Erythroblast (primary cell): ENCODE results near the gene PWWP2A.
A peak's percentile ranks its signal among the peaks of the same experiment; 100 is the strongest.
"Not testable (repeated sequence)": the region's sequence is repeated elsewhere in the genome, so short reads cannot be mapped to it uniquely, and the experiment has no call there.

Source experiments
- DNase-seq, 2 experiments: peaks; one replicate each; lab custom pipeline; 2025; lab: John Stamatoyannopoulos, UW
- GATA1 ChIP-seq: IDR thresholded peaks from 2 replicates; pipeline ENCODE4 v1.6.1; 2011; ENCODE audit warnings: low read depth, mild to moderate bottlenecking, control low read depth, low read length, moderate library complexity
- POLR2A ChIP-seq: IDR thresholded peaks from 2 replicates; pipeline ENCODE4 v1.6.1; 2011; ENCODE audit warnings: mild to moderate bottlenecking, low read length

Gene PWWP2A, protein sequence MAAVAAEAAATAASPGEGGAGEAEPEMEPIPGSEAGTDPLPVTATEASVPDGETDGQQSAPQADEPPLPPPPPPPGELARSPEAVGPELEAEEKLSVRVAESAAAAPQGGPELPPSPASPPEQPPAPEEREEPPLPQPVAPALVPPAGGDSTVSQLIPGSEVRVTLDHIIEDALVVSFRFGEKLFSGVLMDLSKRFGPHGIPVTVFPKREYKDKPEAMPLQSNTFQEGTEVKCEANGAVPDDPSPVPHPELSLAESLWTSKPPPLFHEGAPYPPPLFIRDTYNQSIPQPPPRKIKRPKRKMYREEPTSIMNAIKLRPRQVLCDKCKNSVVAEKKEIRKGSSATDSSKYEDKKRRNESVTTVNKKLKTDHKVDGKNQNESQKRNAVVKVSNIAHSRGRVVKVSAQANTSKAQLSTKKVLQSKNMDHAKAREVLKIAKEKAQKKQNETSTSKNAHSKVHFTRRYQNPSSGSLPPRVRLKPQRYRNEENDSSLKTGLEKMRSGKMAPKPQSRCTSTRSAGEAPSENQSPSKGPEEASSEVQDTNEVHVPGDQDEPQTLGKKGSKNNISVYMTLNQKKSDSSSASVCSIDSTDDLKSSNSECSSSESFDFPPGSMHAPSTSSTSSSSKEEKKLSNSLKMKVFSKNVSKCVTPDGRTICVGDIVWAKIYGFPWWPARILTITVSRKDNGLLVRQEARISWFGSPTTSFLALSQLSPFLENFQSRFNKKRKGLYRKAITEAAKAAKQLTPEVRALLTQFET

GRCh38 chr5:160119142-160119904 lies at the start of gene PWWP2A:
TSS of gene PWWP2A (minus strand) at chr5:160119450. CDS start at chr5:160119388, 62 bp downstream.
- TF ChIP-seq POLR2A (peak; percentile 88), GATA1 (no peak)
- DNase-seq: peak; percentile 100

DNA sequence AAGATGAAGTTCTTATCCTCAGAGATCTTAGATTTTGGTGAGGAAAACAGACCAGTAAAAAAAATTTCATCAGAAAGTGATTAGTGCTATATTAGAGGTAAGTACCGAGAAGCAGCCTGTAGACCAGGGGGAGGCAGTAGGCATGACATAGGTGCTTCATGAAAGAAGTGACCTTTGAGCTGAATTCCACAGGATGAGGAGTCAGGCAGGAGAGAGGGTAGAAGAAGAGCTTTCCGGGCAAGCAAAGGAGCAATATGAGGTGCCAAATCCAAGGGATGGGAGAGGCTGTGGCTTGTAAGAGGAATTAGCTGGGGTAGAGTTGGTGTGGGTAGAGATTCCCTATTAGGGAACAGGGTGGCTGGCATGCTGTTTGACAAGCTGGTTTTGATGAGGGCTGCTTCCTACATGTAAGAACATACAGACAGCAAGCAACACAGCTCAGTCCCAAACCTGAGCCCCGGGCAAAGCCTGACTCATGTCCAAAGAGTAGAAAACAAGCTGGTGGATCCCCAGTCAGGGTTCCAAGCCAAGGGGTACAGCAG lies 48.4 kb upstream of the PWWP2A start:
- DNase-seq: no peak
- TF ChIP-seq POLR2A: no peak
- TF ChIP-seq GATA1: no peak

DNA sequence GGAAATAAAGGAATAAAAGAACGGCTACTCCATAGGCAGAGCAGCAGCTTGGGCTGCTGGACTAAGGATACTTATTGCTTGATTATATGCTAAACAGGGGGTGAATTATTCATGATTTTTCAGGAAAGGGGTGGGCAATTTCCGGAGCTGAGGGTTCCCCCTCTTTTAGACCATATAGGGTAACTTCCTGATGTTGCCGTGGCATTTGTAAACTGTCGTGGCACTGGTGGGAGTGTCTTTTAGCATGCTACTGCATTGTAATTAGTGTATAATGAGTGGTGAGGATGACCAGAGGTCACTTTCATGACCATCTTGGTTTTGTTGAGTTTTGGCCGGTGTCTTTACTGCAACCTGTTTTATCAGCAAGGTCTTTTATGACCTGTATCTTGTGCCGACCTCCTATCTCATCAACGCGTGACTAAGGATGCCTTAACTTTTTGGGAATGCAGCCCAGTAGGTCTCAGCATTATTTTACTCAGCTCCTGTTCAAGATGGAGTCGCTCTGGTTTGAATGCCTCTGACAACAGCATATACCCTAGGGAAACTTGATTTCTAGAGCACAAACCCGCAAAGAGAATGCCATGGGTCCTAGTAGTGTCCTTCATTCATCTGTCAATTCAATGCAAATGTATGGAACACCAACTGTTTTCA lies 47.8 kb upstream of the PWWP2A start:
- no peak for DNase-seq
- TF ChIP-seq GATA1: no peak
- TF ChIP-seq POLR2A: no peak

DNA sequence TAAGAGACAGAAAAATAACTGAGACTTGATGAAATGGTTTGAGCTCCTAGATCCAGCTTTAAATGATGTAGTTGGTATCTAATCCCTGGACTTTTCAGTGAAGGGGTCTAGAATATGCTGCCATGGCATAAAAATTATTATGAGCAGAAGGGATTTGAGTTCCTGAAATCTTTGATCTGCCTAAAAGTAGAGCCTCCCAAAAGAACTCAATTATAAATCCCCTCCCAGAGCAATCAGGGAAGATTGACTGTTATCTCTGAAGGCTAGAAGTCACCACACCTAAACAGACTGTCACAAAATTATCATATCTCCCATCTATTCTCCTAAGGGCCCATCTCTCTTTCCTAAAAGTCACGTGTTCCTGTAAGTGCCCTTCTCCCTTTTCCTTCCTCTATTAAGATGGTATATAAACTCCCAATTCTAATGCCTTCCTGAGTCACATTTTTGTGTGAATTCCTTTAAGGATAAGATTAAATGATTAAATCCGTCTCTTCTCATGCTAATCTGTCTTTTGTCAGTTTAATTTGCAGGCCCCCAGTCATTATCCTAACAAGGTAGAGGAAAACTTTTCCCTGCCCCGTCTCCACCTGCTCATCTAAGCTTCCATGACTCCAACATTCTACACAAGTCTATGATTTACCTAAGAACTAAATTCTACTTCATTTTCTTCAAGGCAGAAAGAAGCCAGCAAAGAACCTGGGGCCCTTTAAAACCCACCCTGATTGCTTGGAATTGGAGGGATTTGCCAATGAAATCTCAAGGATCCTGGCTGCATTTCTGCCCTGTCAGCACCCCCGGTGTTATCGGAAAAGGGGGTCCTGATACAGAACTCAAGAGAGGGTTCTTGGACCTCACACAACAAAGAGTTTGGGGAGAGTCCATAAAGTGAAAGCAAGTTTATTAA lies 47.1 kb upstream of the PWWP2A start:
- TF ChIP-seq GATA1 (no peak), POLR2A (no peak)
- no peak for DNase-seq

GRCh38 chr5:160165137-160166068 lies 46.2 kb upstream of the PWWP2A start:
- DNase-seq: no peak
- TF ChIP-seq POLR2A (no peak), GATA1 (no peak)

- DNase-seq: no peak
- TF ChIP-seq POLR2A (no peak), GATA1 (no peak)
Measured at GRCh38 chr5:160162910-160163309, 43.7 kb upstream of the PWWP2A start.

DNA sequence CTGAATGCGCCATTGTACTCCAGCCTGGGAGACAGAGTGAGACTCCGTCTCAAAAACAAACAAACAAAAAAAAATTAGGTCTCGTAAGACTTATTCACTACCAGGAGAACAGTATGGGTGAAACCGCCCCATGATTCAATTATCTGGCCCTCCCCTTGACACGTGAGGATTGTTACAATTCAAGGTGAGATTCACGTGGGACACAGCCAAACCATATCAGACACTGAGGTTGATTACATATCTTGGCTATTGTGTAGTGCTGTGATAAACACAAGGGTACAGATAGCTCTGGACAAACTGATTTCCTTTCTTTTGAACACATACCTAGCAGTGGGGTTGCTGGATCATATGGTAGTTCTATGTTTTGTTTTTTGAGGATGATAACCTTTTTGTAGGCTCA lies 42.4 kb upstream of the PWWP2A start:
- no peak for DNase-seq
- no peak for TF ChIP-seq POLR2A
- no peak for TF ChIP-seq GATA1

GRCh38 chr5:160160875-160161274 lies 41.6 kb upstream of the PWWP2A start:
- DNase-seq: not testable (repeated sequence)

DNA sequence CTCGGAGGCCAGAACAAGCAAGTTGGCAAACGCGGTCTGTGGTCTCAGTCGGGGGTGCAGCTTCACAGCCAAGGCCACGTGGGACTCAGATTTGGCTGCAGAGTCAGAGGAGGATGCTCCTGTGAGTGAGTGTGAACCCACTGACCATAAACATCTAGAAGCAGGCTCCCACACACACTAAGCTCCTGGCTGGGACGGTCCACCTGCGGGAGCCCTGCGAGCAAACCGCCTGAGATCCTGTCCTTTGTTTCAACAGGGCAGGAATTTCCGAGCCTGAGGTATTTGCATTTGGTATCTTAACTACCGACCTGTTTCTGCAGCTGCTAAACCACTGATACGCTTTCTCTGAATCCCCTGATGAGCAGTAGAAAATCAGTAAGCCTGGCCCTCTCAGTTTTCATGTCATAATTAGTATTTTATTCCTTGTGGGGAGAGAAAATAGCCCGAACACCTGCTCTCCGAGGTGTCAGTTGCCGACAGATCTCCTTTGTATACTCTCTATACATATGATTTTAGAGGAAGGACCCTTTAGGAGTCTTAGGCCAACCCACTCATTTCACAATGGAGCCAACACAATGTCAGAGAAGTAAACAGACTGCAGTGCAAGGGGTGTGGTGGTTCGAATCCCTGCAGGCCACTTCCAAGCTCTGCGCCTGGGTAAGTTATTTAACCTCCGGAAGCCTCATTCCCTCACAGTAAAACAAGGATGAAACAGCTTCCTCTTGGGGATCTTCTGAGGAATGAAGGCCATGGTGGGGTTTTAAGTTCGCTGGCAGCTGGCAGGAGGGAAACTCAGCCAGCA lies 40.9 kb upstream of the PWWP2A start:
- TF ChIP-seq GATA1 (no peak), POLR2A (no peak)
- no peak for DNase-seq

- no peak for TF ChIP-seq GATA1
- no peak for TF ChIP-seq POLR2A
- no peak for DNase-seq
Measured at GRCh38 chr5:160158087-160158486, 38.8 kb upstream of the PWWP2A start.
